Stomach (tissue), 4 donors: ENCODE results near the gene HSPBP1.

ENCODE experiments used
- EP300 ChIP-seq: sonication (generic); formaldehyde crosslinking; IDR thresholded peaks from one replicate; pipeline ENCODE4 v1.6.1; 2017; ENCODE audit warnings: antibody characterized with exemption
- POLR2AphosphoS5 ChIP-seq, 3 donors: sonication (generic); formaldehyde crosslinking; IDR thresholded peaks; one replicate each; pipeline ENCODE4 v1.6.1; 2016; ENCODE audit warnings: antibody characterized with exemption in 3 of 3
- TF ChIP-seq, protein P1 (sequence below), 7 experiments: fragments of 450-650 bp in 4 of 7; fragments of 200-600 bp in 3 of 7; sonication (generic) in 3 of 7; IDR thresholded peaks; one replicate each; pipeline ENCODE4 v1.5.1; 2016 to 2019; ENCODE audit warnings: antibody characterized with exemption in 7 of 7, control low read depth in 2 of 7, mild to moderate bottlenecking in 1 of 7

DNA sequence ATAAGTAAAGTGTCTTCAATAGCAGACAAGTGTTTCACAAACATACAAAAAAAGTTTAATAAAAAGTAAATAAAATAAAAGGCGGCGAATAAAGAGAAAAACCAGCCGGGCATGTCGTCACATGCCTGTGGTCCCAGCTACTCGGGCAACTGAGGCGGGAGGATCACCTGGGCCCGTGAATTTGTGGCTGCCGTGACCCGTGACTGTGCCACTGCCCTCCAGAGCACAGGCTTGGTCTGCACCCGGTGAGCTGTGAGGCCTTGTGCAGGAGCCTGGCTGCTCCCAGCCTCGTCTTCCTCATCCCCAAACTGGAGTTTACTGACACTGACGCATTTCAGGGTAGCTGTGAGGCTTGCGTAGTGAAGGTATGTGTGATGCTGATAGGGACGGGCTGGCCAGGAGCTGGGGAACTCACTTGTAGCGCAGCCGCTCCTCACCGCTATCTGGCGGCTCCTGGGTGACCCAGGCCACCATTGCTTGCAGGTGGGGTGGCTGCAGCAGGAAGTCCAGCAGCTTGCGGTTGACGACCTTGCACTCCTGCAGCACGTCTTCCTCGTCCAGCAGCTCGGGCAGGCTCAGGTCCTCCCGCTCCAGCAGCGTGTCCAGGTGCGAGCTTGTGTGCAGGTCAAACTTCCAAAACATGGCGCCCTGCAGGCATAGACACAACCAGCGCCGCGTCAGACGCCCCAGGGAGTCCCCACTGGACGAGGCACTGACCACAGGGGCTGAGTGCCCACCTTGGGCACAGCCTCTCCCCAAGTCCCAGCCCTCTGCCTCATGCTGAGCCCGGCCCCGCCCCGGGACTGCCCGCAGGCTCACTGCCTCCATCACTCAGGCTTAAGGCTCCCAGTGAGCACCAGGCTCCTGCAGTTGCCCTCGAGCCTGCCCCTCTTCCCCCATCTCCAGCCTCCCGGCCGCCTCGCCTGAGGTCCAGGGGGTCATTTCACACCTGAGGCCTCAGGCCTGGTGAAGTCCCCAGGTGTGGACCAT, 33.2 kb downstream of the HSPBP1 start:
- TF ChIP-seq, protein P1, sequence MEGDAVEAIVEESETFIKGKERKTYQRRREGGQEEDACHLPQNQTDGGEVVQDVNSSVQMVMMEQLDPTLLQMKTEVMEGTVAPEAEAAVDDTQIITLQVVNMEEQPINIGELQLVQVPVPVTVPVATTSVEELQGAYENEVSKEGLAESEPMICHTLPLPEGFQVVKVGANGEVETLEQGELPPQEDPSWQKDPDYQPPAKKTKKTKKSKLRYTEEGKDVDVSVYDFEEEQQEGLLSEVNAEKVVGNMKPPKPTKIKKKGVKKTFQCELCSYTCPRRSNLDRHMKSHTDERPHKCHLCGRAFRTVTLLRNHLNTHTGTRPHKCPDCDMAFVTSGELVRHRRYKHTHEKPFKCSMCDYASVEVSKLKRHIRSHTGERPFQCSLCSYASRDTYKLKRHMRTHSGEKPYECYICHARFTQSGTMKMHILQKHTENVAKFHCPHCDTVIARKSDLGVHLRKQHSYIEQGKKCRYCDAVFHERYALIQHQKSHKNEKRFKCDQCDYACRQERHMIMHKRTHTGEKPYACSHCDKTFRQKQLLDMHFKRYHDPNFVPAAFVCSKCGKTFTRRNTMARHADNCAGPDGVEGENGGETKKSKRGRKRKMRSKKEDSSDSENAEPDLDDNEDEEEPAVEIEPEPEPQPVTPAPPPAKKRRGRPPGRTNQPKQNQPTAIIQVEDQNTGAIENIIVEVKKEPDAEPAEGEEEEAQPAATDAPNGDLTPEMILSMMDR (IDR thresholded peaks at IDR 0.05) = no peak
- TF ChIP-seq POLR2AphosphoS5 (IDR thresholded peaks at IDR 0.05) (no peak), EP300 (no peak)
